Mucosa of descending colon (tissue), 3 donors: ENCODE measurements around the gene NFKBIE. TPM values are rescaled to one million over a fixed set of nuclear protein-coding genes. Genes with fewer than 3 reads are reported as not detected.

Experiments
- ATAC-seq: fragments of 200-7000 bp; cut with Tn5 transposase; one replicate; pipeline ENCODE4 v1.9.1; 2020; ENCODE audit warnings: mild to moderate bottlenecking, moderate library complexity
- DNase-seq, 3 donors: peaks; one replicate each; pipeline ENCODE4 v3.0.0-alpha.2; 2020
- H3K36me3 ChIP-seq: fragments of 200-600 bp; one replicate; pipeline ENCODE4 v1.8.0; 2021; ENCODE audit warnings: low read depth, mild to moderate bottlenecking
- H3K4me1 ChIP-seq: fragments of 200-600 bp; one replicate; pipeline ENCODE4 v1.8.0; 2021; ENCODE audit warnings: low read depth, mild to moderate bottlenecking
- H3K4me3 ChIP-seq: fragments of 200-600 bp; one replicate; pipeline ENCODE4 v1.8.0; 2021; ENCODE audit warnings: mild to moderate bottlenecking
- H3K9me3 ChIP-seq: fragments of 200-600 bp; one replicate; pipeline ENCODE4 v1.8.0; 2021; ENCODE audit warnings: mild to moderate bottlenecking
- CTCF ChIP-seq: fragments of 200-600 bp; IDR thresholded peaks from one replicate; pipeline ENCODE4 v1.8.0; 2022; ENCODE audit warnings: antibody characterized with exemption, mild to moderate bottlenecking
- intact Hi-C, 2 donors: fragments of 100-400 bp; cut with DNase I in 1 of 2; cut with micrococcal nuclease in 1 of 2; formaldehyde crosslinking; loops; one replicate each; pipeline versions ENCODE4 v1.11.0 to v1.11.1; 2022; cut with DNase I, micrococcal nuclease
- total RNA-seq, 3 donors: library from RNA; stranded (reverse); fragmentation: NEBNext Ultra II Directional in 2 of 3; extraction: Animal tissue kit (Norgen Biotek cat#: 25700) in 2 of 3; gene quantifications; one replicate each; pipeline versions ENCODE4 v1.2.1 to v1.2.4, GENCODE V29; 2021 to 2023
- donor health status: DM: no; HTN: no; CAD: no; lungs with moderate emphysema.
- donor health status: DM: no; HTN: no; CAD: no.
- donor health status: DM: no; HTN: yes; CAD: no.

The NFKBIE gene
- total RNA-seq, 3 donors from 2014 or later: 8.7 to 13.4 (median 10.8) TPM

DNA sequence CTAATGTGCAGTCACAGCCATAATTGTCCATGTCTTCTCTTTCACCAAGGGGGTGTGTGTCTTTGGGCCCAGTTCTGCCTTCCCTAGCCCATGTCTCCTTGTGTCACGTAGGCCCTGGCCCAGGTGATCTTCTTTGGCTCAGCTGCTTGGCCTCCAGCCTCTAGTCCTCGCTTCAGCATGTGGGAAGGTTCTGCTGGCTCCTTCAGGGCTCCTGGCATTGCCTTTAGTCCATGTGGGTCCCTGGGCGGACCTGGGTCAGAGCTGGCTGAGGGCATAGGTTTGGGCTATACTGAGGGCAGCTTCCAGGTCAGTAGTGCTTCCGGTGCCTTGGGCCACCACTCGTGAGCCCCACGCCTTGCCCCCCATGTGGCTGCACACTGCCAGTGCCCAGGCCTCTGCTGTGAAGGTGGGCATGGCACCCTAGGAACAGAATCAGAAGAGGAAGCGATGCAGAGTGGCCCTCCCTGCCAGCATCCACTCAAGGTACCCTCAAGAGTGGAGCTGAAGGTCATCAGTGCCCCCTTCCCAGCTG is 35.0 kb upstream of the NFKBIE start:
- Histone ChIP-seq H3K4me1 (peaks cover 10% of the 10 kb centered on the region), H3K36me3 (no peaks in the 10 kb centered on the region), H3K9me3 (no peaks in the 10 kb centered on the region), H3K4me3 (no peak overlapping the region)
- ATAC-seq: no peak
- TF ChIP-seq CTCF: no peak
- DNase-seq: no peak
- intact Hi-C loops: no loop called here

DNA sequence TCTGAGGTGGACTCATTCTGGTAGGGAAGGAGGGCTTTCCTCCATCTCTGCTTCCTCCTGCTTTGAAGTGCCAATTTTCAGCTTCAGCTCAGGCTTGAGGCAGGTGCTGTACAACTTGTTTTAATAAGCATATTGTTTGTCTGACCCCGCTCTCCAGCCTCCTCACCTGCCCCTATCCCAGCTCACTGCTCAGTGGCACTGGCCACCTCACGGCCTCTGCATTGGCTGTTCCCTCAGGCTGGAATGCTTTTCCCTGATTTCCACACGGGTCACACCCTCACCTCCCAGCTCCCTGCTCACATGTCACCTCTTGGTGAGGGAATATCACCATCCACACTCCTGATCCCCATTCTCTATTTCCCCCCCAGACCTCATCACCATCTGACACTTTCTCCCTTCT is 33.5 kb upstream of the NFKBIE start:
- intact Hi-C loops: no loop called here
- no peak for TF ChIP-seq CTCF
- Histone ChIP-seq H3K4me3 (no peak overlapping the region), H3K4me1 (peaks cover 10% of the 10 kb centered on the region), H3K9me3 (no peaks in the 10 kb centered on the region), H3K36me3 (no peaks in the 10 kb centered on the region)
- DNase-seq (no peak), ATAC-seq (no peak)

DNA sequence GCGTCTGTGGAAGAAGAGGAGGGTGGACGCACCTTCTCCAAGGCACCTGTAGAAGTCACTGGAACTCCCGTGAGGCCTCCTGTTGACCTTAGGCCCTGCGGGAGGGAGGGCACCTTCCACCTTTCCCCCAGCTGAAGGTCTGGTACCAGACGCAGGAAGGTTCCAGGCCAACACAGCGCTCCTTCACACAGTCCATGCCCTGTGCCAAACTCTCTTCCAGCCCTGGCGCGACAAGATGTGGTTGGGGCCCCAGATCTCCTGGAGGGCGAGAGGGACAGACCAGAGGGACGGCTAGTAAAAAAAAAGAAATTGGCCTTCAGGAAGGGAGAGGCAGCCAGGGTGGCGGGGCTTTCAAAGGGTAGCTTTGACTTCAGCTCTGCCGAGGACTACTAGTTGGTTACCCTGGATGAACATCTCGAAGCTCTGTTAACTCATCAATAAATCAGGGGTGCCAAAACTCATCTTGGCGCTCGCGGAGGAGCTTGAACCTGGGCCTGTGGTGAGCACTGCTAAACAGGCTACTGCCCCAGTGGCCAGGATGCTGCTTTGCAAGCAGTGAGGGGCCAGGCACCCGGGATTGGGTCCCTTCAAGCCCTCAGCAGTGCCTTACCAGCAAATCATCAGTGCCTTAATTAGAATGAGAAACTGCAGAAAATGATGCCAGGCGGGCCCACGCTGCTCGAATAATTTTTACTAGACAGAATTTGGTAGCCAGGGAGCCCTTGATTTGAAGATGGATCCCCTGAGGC is 32.9 kb upstream of the NFKBIE start:
- peak; percentile 44 for ATAC-seq
- intact Hi-C loops: no loop called here
- H3K36me3 ChIP-seq: no peaks in the 10 kb centered on the region
- DNase-seq: no peak
- H3K4me1 ChIP-seq: peaks cover 10% of the 10 kb centered on the region
- H3K4me3 ChIP-seq: no peak overlapping the region
- TF ChIP-seq CTCF: no peak
- no peaks in the 10 kb centered on the region for H3K9me3 ChIP-seq

DNA sequence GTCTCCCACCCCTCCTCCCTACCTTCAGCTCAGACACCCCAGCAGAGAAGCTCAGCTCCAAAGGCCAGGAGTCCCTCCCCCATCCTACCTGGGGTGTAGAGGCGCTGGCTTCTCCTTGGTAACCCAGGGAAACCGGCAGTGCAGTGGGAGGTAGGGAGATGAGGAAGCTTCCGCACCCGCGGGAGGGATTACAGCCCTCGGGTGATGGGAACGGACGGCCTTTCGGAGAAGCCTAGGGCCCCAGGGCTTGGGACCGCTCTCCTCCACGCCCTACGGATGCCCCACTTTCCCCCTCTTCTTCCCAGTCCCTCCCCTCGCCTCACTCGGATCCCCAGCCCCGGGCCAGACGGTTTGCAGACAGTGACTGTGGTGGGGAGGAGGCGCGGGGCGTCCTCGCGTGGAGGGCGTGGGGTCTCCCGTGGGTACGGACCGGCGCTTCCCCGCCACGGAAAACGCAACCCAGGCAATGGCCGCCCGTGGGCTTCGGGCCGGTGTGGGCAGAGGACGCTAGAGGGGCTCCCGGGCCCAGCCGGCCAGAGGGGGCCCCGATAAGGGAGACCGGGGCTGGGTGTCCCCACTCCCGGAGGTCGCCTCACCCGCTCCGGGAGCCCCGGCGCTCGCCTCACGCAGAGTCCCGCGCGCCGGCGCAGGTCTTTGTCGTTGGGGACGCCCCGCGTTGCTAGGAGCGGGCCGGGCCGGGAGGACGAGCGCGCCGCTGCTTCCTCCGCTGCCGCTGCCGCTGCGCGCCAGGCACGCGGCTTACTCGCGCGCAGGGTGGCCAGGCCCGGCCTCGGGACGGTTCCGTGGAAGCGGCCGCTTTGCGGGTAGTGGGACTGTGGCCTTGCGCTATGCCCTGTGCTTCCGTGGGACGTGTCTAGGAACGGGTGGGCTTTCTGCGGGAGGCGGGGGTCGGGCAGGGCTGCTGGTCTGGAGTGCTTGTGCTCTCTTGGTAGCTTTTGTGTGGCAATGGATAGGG is 32.0 kb upstream of the NFKBIE start:
- TF ChIP-seq CTCF: no peak
- intact Hi-C loops: no loop called here
- Histone ChIP-seq H3K9me3 (no peaks in the 10 kb centered on the region), H3K36me3 (no peaks in the 10 kb centered on the region), H3K4me1 (peaks cover 10% of the 10 kb centered on the region), H3K4me3 (no peak overlapping the region)
- peak in 2 of 3 donors; percentile 45 to 61 for DNase-seq
- peak; percentile 77 for ATAC-seq

- no peaks in the 10 kb centered on the region for H3K9me3 ChIP-seq
- H3K4me3 ChIP-seq: no peak overlapping the region
- no peak for TF ChIP-seq CTCF
- no peak for ATAC-seq
- intact Hi-C loops: no loop called here
- no peak for DNase-seq
- H3K4me1 ChIP-seq: peaks cover 10% of the 10 kb centered on the region
- no peaks in the 10 kb centered on the region for H3K36me3 ChIP-seq
Measured at GRCh38 chr6:44294832-44295791, 29.8 kb upstream of the NFKBIE start.
